Measurements from ENCODE around the gene CRBN. TPM values are rescaled to one million over a fixed set of nuclear protein-coding genes. Genes with fewer than 3 reads are reported as not detected.
A peak's percentile ranks its signal among the peaks of the same experiment; 100 is the strongest.

The CRBN gene
- 26.4 and 34.9 TPM in 2 replicates for total RNA-seq (2021)
- Bru-seq, nascent RNA: percentile 76 among the genes with signal in this experiment
- percentile 70 among the genes with signal in this experiment for BruChase-seq, experiment 1, labeled RNA remaining after a 2-hour chase
- BruChase-seq, experiment 2, labeled RNA remaining after a 6-hour chase: percentile 68 among the genes with signal in this experiment
- long read RNA-seq, full-length matches to known transcripts: 52 of 60 reads
- long read RNA-seq, partial matches to known transcripts: 2 of 60 reads
- long read RNA-seq, other reads (novel, unspliced or antisense): 6 of 60 reads

DNA sequence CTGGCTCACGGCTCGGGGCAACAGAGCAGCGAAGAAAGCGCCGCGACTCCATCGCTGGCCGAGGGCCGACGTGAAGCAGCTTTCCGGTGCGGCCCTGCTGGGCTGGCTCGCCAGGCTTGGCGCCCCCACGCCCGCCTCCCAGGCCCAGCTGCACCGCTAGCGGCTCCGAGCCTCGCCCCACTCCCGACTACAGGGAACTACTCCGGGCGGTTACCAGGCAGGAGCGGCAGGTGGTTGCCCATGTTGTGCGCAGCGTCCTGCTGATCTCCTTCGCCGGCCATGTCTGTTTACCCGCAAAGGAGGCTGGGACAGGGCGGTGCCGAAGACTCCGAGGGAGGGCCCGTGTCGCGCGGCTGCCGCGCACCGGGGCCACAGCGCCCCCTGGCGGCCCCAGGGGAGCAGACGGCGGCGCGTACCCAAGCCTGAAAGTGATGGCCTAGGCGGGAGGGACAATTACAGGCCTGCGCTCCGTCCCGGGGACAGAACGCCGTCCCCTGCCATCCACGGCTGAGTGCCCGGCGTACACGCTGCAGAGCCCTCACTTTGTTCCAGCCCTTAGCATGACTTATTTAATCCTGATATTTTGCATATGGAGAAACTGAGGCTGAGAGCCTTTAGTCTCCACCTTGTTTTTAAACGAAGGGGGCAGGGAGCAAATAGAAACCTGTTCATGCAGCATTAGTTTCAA, at the start of gene CRBN:
CRBN (minus strand) TSS at position 285 of the 688 bp plus-strand sequence; CDS start at position 281, 4 bp downstream.
- intact Hi-C loops (cut with micrococcal nuclease; ENCODE audit: unreplicated experiment): no loop called here
- Histone ChIP-seq H3K4me1 (replicated peaks; ENCODE audit: insufficient read depth) (0 out of 2 replicates have a peak, but pooled peaks cover 10% of the 10 kb centered on the region), H3K9me2 (ENCODE audit: insufficient read depth) (no peaks in the 10 kb centered on the region), H4K20me1 (ENCODE audit: insufficient read depth) (no peaks in the 10 kb centered on the region), H3K36me3 (ENCODE audit: low read depth) (no peaks in the 10 kb centered on the region), H3F3A (ENCODE audit: insufficient read depth, low read depth) (no peaks in the 10 kb centered on the region), H3K27ac (no peak within 1 kb of the TSS), H3K4me2 (peak within 1 kb of the TSS; percentile 81), H3K79me2 (ENCODE audit: low read depth) (peaks cover 26% of the 10 kb centered on the region), H3K27me3 (ENCODE audit: insufficient read depth, low read depth) (no peaks in the 10 kb centered on the region), H2AFZ (peak within 1 kb of the TSS; percentile 80), H3K4me3 (peak within 1 kb of the TSS; percentile 70), H3K9me3 (ENCODE audit: insufficient read depth, low read depth) (no peaks in the 10 kb centered on the region)
- POLR2A ChIA-PET (ENCODE audit: unreplicated experiment): no interaction called here
- peak; percentile 59 to 85 for DNase-seq
- CTCF ChIA-PET: no interaction called here
- BruUV-seq (replicated peaks): no TSS peak
- TF ChIP-seq, protein P1, sequence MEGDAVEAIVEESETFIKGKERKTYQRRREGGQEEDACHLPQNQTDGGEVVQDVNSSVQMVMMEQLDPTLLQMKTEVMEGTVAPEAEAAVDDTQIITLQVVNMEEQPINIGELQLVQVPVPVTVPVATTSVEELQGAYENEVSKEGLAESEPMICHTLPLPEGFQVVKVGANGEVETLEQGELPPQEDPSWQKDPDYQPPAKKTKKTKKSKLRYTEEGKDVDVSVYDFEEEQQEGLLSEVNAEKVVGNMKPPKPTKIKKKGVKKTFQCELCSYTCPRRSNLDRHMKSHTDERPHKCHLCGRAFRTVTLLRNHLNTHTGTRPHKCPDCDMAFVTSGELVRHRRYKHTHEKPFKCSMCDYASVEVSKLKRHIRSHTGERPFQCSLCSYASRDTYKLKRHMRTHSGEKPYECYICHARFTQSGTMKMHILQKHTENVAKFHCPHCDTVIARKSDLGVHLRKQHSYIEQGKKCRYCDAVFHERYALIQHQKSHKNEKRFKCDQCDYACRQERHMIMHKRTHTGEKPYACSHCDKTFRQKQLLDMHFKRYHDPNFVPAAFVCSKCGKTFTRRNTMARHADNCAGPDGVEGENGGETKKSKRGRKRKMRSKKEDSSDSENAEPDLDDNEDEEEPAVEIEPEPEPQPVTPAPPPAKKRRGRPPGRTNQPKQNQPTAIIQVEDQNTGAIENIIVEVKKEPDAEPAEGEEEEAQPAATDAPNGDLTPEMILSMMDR (conservative IDR thresholded peaks at IDR 0.05): peak; percentile 82
- no peak for TF ChIP-seq EZH2 (IDR thresholded peaks at IDR 0.05; ENCODE audit: low read depth)

DNA sequence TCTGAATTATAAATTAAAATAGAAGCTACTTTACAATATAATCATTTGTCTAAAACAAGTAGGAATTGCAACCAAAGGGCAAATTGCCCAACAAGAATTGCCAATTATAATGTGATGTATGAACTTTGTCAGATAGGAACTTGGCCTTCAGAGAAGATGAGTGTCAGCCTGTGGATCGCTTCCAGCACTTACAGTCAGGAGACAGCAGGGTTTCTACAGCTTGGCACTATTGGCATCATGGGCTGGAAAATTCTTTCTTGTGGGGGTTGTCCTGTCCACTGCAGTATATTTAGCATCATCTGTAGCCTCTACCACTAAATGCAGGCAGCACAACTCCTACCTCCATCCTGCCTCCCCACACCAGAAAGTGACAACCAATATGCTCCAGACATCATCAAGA, 48.1 kb upstream of the CRBN start:
- DNase-seq: no peak
- no peak for TF ChIP-seq EZH2 (IDR thresholded peaks at IDR 0.05; ENCODE audit: low read depth)
- TF ChIP-seq, protein P1 (conservative IDR thresholded peaks at IDR 0.05): no peak

DNA sequence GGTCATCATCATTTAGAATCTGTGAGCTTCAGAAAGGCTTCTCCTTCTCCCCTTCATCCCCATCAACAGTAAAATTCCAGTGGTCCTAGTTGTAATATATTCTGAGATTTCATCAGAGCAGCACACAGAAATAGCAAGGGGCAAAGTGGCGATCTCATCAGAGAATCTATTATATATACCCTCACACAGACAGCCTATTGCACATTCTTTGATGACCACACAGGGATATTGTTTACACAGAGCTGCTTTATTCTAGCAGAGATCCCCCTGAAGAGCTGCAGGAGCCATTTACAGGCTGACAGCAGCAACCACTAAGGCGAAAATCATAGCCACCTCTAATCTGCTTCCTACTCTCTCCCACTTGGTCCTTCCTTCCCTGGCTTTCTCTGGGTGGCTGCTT, 42.0 kb upstream of the CRBN start:
- TF ChIP-seq, protein P1 (conservative IDR thresholded peaks at IDR 0.05): no peak
- TF ChIP-seq EZH2 (IDR thresholded peaks at IDR 0.05; ENCODE audit: low read depth): no peak
- POLR2A ChIA-PET (ENCODE audit: unreplicated experiment): no interaction called here

More for the DNA sequence above, 48.1 kb upstream of the CRBN start:
- no peaks in the 10 kb centered on the region for H4K20me1 ChIP-seq (ENCODE audit: insufficient read depth)
- H3K27me3 ChIP-seq (ENCODE audit: insufficient read depth, low read depth): no peaks in the 10 kb centered on the region
- H3K9me3 ChIP-seq (ENCODE audit: insufficient read depth, low read depth): no peaks in the 10 kb centered on the region
- ChIA-PET POLR2A (ENCODE audit: unreplicated experiment) (no interaction called here), CTCF (no interaction called here)
- no peak overlapping the region for H2AFZ ChIP-seq
- H3K36me3 ChIP-seq (ENCODE audit: low read depth): no peaks in the 10 kb centered on the region
- no peaks in the 10 kb centered on the region for H3K79me2 ChIP-seq (ENCODE audit: low read depth)
- no peak overlapping the region for H3K4me2 ChIP-seq
- no peak overlapping the region for H3K27ac ChIP-seq
- BruUV-seq (replicated peaks): no TSS peak
- H3K4me1 ChIP-seq (replicated peaks; ENCODE audit: insufficient read depth): no peaks in the 10 kb centered on the region
- H3K9me2 ChIP-seq (ENCODE audit: insufficient read depth): no peaks in the 10 kb centered on the region
- intact Hi-C loops (cut with micrococcal nuclease; ENCODE audit: unreplicated experiment): no loop called here
- no peak overlapping the region for H3K4me3 ChIP-seq
- H3F3A ChIP-seq (ENCODE audit: insufficient read depth, low read depth): no peaks in the 10 kb centered on the region

More for the DNA sequence above, 42.0 kb upstream of the CRBN start:
- intact Hi-C loops (cut with micrococcal nuclease; ENCODE audit: unreplicated experiment): no loop called here
- Histone ChIP-seq H3K4me1 (replicated peaks; ENCODE audit: insufficient read depth) (no peaks in the 10 kb centered on the region), H4K20me1 (ENCODE audit: insufficient read depth) (no peaks in the 10 kb centered on the region), H3F3A (ENCODE audit: insufficient read depth, low read depth) (no peaks in the 10 kb centered on the region), H3K9me2 (ENCODE audit: insufficient read depth) (no peaks in the 10 kb centered on the region), H3K4me3 (no peak overlapping the region), H3K4me2 (no peak overlapping the region), H3K9me3 (ENCODE audit: insufficient read depth, low read depth) (no peaks in the 10 kb centered on the region), H3K79me2 (ENCODE audit: low read depth) (no peaks in the 10 kb centered on the region), H3K36me3 (ENCODE audit: low read depth) (no peaks in the 10 kb centered on the region), H2AFZ (no peak overlapping the region), H3K27ac (no peak overlapping the region), H3K27me3 (ENCODE audit: insufficient read depth, low read depth) (no peaks in the 10 kb centered on the region)
- no TSS peak for BruUV-seq (replicated peaks)
- no peak for DNase-seq
- CTCF ChIA-PET: no interaction called here
